HG03520 (cell line): ENCODE data around the gene LRRC8E.

Experiments used
- ATAC-seq: cut with Tn5 transposase; IDR thresholded peaks from one replicate; pipeline ENCODE4 v1.9.1; 2021; ENCODE audit warnings: mild to moderate bottlenecking, moderate library complexity; ENCODE audit not compliant: unreplicated experiment

LRRC8E gene

GRCh38 chr19:7918615-7919421, 30.5 kb downstream of the LRRC8E start:
- no peak for ATAC-seq

DNA sequence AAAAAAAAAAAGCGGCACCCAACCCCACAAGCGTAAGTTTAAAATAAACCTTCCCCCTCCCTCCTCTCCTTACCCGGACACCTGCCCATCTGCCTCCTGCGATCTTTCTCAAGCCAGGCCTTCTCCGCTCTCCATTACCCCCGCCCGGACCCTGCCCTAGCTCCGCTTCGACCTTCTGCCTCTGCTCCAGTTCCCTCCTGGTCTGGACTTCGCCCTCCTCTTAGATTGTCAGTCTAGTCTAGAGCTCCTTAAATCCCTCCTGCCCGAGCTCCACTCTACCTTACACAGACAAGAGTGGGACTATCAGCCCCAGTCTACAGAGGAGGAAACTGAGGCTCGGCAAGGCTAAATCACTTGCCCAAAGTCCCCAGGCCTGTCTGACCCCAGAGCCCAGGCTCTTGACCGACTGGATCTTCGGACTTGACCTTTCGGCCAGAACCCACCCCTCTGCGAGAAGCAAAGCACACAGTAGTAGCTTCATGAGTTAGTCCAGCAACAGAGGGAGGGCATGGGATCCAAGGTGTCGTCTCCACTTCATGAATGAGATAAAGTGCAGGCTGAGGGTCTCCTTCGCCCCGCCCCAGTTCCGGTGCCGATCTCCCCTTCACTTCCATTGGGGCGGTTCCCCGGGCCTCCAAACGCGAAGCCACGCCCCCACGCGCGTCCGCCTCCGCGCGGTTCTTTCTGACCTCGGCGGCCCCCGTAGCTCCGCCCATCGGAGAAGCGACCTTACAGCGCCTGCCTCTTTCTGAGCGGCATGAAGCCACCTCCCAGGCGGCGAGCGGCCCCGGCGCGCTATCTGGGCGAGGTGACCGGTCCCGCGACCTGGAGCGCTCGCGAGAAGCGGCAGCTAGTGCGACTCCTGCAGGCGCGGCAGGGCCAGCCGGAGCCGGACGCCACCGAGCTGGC, 31.6 kb downstream of the LRRC8E start, which contains the start of gene SNAPC2:
Gene SNAPC2 (plus strand): TSS at position 729 of the 909 bp plus-strand sequence. CDS start 29 bp downstream, at position 758.
- ATAC-seq: peak; percentile 43

- ATAC-seq: peak; percentile 36
Observed at GRCh38 chr19:7920519-7921301, 32.4 kb downstream of the LRRC8E start.

DNA sequence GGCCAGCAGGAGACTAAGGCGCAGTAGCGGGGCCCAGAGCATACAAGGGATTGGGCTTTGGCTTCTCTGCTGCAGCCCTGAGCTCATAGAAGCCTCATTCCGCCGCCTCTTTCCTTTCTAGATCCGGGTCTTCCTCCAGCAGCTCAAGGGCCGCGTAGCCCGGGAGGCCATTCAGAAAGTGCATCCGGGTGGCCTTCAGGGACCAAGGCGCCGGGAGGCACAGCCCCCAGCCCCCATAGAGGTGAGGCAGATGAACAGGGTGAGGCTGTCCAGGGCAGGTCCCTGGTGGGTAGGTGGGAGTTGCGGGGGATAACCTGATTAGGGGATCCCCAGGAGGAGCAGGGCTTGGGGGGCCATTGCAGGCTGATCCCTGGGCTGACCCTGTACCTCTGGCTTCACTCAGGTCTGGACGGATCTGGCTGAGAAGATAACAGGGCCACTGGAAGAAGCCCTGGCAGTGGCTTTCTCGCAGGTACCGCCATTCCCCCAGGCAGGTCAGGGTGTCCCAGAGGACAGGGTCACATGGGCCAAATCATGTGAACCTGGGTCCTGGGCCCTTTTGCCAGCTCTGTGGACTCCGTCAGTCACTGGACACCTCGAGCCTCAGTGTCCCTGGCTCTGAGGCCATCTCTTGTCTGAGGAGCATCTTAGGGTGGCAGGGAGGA, 33.1 kb downstream of the LRRC8E start:
- no peak for ATAC-seq

- no peak for ATAC-seq
Observed at GRCh38 chr19:7921967-7922835, 33.9 kb downstream of the LRRC8E start.

DNA sequence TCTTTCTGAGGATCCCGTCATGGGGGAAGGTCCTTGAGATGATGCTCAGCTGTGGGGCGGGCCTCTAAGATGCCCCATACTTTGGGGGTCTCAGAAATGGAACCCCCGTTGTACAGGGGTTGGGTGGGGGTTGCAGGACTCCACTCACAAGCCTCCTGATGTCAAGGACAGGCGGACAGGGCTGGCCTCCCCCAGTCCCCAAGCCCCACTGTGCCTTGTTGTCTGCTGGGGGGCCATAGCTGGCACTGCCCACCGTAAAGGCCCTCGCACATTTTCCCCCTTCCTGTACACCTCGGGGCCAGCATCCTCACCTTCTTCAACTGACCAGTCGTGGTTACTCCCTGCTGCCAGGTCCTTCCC, 34.5 kb downstream of the LRRC8E start:
- ATAC-seq: no peak

- ATAC-seq: no peak
Observed at GRCh38 chr19:7923295-7924191, 35.2 kb downstream of the LRRC8E start.

GRCh38 chr19:7924241-7924640, 35.9 kb downstream of the LRRC8E start:
- no peak for ATAC-seq

GRCh38 chr19:7924651-7925170, 36.4 kb downstream of the LRRC8E start:
- no peak for ATAC-seq

DNA sequence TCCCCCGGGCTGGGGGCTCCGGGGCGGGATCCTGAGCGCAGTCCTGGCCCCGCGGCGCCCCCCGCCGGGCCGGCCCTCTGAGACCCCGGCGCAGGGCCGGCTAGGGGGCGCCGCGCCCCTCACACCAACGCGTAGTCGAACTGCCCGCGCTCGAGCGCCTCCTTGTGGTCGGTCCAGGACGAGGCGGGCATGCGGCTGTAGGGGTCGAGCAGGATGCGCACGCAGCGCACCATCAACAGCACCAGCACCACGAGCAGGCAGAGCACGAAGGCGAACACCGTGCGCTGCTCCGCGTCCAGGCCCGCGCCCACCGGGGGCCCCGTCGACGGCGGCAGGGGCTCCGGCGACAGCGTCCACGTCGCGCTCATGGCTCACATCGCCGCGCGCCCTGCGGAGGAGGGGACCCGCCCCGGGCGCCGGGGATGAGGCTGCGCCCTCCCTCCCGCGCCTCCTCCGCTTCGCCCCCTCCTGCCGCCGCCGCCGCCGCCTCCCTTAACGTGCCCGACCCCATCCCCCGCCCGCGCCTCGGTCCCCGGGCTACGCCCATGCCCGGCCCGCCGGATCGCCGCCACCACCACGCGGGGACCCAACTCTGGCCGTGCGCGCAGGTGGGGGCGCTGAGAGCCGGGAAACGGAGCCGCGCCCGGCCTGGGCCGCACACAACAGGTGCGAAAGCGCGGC, 37.0 kb downstream of the LRRC8E start:
- ATAC-seq: no peak

GRCh38 chr19:7926021-7926726, 37.9 kb downstream of the LRRC8E start, which contains the start of gene CTXN1:
Gene CTXN1 (minus strand): TSS chr19:7926135. CDS start chr19:7925538, 597 bp downstream.
- ATAC-seq: no peak

DNA sequence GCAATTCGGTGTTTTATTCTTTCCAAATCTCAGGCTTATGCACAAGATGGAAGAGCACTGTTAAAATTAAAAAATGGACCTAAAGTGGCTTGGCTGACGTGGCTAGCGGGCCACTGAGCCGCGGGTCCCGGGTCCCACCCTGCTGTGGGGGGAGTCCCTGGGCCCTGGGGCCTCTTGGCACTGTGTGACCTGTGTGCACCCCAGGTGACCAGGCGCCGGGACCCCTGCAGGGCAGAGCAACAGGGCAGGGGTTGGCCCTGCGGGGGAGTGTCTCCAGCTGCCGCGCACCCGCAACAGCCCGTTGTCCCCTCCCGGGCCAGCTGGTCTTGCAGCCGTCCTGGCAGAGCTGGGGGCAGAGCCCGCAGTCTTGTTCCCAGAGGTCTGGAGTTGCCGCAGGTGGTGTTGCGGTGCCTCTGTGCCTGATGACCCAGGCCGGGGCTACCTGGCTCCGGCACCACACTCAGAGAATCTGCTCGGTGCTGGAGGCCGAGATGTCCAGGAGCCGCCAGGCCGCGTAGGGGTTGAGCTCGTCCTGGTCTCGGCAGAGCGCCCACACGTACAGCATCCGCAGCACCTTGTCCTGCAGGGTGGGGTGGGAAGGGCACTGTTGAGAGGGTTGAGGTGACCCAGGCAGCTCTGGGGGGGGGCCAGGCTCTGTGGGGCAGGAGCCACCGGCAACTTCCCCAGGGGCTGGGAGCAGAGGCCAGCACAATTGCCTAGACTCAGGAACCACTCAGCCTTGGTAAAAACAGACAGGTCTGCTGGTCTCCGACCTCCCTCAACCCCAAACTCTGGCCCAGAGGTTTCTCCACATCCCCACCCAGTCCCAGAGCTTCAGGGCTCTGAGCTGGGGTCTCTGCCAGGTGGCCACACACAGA, 38.7 kb downstream of the LRRC8E start:
- no peak for ATAC-seq

- no peak for ATAC-seq
Observed at GRCh38 chr19:7927605-7928333, 39.5 kb downstream of the LRRC8E start.

GRCh38 chr19:7928334-7928706, 40.0 kb downstream of the LRRC8E start:
- no peak for ATAC-seq
